HG03521 (cell line): Measurements from ENCODE around the gene GNAS.

Source experiments
- ATAC-seq: cut with Tn5 transposase; IDR thresholded peaks from one replicate; pipeline ENCODE4 v1.9.1; 2021; ENCODE audit warnings: mild to moderate bottlenecking, moderate library complexity; ENCODE audit not compliant: unreplicated experiment

GNAS gene

DNA sequence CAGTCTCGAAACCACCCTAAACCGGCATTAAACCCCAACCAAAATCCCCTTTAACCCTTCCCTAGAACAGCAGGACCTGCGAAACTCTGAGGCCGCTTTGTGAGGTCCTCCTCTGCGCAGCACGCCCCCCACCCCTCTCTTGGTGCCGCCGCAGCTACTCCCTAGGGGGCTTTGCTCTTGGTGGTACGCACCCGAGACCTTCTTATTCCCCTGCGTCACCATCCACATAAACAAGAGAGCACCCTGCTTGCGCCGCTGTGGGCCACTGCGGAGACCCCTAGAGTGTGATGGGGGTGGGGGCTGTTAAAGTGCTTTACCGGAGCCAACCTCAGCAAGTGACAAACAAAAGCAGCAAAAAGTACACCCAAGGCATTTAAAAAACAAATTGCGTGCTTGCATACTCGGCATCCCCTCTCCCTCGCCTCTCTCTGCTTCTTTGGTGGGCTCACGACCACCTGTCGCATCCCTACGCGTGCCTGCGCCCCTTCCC, 502 bp upstream of the GNAS start:
- no peak for ATAC-seq

DNA sequence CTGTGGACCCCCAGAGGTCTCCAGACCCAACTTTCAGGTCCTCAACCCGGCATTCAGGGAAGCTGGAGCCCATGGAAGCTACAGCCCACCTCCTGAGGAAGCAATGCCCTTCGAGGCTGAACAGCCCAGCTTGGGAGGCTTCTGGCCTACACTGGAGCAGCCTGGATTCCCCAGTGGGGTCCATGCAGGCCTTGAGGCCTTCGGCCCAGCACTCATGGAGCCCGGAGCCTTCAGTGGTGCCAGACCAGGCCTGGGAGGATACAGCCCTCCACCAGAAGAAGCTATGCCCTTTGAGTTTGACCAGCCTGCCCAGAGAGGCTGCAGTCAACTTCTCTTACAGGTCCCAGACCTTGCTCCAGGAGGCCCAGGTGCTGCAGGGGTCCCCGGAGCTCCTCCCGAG, 950 bp downstream of the GNAS start:
- ATAC-seq: no peak

DNA sequence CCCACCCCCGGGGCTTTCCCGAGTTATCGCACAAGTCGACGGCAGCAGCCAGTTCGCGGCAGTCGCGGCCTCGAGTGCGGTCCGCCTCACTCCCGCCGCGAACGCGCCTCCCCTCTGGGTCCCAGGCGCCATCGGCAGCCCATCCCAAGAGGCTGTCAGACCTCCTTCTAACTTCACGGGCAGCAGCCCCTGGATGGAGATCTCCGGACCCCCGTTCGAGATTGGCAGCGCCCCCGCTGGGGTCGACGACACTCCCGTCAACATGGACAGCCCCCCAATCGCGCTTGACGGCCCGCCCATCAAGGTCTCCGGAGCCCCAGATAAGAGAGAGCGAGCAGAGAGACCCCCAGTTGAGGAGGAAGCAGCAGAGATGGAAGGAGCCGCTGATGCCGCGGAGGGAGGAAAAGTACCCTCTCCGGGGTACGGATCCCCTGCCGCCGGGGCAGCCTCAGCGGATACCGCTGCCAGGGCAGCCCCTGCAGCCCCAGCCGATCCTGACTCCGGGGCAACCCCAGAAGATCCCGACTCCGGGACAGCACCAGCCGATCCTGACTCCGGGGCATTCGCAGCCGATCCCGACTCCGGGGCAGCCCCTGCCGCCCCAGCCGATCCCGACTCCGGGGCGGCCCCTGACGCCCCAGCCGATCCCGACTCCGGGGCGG, 1.6 kb downstream of the GNAS start:
- ATAC-seq: no peak

DNA sequence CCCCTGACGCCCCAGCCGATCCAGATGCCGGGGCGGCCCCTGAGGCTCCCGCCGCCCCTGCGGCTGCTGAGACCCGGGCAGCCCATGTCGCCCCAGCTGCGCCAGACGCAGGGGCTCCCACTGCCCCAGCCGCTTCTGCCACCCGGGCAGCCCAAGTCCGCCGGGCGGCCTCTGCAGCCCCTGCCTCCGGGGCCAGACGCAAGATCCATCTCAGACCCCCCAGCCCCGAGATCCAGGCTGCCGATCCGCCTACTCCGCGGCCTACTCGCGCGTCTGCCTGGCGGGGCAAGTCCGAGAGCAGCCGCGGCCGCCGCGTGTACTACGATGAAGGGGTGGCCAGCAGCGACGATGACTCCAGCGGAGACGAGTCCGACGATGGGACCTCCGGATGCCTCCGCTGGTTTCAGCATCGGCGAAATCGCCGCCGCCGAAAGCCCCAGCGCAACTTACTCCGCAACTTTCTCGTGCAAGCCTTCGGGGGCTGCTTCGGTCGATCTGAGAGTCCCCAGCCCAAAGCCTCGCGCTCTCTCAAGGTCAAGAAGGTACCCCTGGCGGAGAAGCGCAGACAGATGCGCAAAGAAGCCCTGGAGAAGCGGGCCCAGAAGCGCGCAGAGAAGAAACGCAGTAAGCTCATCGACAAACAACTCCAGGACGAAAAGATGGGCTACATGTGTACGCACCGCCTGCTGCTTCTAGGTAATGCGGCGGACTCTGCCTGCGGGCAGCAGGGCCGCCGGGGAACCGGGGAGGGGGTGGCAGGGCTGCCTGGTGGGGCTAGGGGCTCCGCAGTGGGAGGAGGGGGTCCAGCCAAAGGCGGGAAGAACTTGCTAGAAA, 2.3 kb downstream of the GNAS start:
- no peak for ATAC-seq

DNA sequence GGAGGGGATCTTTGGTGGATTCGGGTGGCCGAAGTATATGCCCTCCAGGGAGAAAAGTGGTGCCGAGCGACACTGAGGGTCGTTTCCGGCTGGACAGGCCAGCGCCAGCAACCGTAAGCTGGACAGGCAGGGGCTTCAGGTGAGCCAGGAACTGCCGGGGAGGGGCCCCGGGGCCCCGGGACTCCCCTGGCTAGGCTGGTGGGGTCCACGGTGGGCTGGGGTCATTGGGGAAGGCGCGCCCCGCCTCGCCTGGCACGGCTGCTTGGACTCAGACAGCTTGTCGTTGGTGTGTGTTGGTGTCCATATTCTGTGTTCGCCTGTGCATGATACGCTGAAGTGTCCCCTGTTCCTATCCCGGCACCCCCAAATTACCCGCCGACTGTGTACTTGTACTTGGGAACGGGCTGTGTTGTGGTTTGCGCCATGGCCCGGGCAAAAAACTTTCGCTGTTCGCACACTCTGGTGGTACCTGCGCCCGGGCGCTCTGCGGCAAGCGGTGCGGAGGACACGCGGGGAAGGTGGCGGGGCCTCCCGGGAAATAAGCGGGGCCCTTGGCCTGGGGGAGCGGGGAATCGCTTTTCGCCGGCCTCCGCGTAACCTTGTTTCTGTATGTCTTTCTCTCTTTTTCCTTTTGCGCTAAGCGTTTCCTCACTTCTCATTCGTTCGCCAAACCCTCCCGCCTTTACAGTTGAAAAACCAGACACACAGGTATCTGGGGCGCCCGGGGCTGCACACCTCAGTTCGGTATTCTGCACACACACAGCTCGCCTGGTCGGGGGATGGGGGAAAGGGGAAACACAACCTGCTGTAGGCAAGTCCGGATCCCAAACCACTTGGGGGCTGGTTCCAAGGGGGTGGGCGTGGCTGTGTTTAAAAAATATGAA, 3.2 kb downstream of the GNAS start:
- ATAC-seq: no peak

DNA sequence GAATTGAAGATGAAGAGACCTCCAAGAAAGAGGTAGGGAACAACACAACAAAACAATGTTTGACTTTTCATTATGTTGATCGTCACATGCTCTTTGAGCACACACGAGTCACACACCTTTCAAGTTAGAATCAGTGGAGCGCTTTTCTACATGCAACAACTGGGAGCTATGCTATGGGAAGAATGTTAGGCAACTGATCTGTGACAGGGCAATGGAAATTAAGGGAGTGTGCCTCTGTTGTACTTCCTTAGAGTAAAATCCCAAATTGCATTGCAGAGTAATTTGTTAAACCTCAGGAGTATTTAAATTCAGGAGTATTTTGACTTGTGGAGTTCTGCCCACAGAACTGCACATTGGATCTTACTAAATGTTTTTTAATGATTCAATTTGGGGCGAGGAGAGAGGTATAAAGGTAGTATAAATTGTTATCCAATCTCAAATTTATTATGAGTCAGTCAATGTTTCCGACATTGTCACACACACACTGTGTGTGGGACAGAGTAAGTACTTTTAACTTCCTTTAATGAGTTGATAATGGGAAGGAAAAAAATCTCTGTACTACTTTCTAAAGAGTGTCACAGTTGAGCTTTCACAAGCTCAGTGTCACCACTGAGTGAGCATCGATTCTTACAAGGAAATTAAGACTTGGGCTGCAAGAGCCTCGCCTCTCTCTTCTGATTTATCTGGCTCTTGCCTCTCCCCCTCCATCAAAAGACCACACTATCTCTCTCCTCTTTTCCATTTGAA, 10.7 kb downstream of the GNAS start:
- ATAC-seq: no peak

DNA sequence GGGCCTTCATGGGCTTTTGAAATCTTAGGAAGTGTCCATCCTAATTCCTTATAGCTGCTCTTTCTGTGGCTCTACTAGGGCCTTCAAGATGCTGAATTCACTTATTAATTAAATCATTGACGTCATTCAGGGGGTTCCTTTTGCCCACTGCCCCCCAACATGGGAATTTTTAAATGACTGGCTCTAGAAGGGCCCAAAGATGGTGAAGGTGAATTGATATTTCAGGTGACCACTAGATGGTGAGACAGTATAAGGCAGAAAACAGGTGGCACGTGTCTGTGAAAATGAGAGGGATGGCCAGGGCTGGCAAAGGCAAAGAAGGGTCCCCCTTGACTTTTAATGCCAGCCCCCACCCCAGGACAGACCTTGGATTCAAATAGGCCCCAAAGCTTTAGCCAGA, 11.8 kb downstream of the GNAS start:
- no peak for ATAC-seq

DNA sequence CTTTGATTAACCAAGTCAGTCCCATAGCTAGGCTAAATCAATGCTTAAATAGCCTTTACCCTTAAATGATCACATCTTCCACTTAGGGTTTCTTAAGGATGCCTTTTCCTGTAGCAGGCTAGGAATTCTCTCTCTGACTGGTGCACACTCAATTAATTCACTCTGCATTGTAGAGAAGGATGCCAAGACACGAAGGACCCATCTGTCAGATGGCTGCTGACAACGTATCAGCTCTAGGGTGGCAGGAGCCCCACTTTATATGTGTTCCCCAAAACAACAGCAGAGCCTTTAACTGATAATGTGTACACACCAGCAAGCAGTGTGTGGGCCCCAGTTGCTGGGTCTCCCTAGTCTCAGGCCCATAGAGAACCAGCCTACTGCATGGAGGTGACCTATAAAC, 13.3 kb downstream of the GNAS start:
- no peak for ATAC-seq

DNA sequence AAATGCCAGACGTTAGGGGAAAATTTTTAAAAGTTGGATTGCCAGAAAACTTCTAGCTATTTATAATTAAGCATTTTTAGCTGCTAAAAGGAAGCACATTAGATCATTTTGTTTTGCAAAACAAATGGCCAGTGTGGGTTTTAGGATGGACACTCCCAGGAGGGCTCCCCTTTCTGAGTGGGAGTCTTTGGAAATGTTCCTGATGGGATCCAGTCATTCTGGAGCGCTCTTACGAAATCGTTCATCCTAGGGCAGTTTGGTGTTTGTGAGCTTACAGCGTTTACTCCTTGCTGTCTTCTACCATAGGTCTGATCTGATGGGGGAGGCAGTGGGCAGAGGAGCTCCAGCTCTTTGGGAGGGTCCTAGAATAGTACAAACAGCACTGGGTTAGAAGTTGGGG, 14.7 kb downstream of the GNAS start:
- no peak for ATAC-seq

DNA sequence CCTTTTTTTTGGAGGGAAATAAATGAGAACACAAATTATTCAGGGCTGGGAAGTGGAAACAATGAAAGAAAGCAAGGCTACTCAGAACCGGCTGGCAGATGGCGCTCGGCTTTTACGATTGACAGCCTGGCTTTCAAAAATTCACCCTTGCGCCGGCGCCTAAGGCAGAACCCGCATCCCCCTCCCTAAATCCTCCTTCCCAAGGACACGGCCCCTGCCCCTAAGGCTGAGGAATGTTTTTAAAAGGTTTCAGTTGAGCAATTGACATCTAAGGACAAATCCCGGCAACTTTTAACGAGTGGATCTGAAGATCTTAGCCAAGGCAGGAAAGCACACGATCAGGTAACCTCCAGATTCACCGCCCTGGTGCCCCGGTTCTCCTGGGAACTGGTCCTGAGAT, 16.3 kb downstream of the GNAS start:
- no peak for ATAC-seq

DNA sequence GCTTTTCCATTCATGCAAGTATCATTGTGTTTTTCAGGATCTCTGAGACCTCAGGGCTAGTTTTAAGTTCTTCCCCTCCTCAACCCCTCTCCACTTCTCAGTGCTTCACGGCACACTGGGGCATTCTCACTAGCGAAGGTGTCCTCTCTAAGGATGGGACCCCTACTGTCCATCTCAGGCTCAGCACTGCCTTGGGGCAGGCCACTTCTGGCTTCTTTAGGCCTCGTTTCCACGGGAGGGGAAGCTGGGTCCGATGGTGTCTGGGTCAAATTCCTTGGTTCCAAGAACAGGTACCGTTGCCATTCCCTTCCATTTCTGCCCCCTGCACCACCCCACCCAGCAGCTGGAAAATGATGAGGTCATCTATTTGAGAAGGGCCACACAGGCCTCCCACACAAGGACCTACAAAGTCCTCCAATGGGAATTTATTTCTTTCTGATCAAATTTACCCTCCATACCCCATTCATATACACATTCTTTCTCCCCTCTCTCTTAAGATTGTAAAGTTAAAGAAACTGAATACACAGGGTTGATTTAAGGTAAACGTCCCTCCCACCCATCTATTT, 17.2 kb downstream of the GNAS start:
- no peak for ATAC-seq

DNA sequence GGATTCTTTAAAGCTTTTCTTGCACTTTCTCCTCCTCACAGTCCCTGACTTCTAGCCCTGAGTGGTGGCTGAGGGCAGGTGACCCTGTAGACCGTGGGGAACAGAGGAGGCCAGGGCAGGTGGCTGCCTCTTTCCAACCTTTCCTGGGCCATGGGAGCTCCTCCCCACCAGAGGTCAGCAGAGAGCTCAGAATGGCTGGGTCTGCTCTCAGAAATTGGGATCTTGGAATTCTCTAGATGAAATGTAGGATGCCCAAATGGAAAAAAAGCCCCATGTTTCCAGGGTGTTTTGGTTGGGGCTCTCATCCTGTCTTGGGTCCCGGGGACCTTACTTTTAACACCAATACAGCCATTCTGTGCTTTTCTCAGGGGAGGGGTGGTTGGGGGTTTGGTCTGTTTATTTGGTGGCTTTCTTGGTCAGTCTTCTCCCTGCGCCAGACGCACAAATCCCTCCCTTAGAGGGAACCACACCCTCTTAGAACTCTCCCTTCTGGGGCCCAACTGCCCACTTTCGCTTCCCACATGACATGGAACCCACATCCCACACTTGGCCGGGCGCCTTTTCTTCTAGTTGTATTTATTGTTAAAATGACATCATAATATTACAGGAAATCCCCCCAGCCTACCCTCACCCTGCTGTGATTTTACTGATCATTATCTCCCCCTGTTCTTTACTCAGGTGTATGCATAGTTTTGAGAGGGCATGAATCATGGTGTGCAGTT, 17.9 kb downstream of the GNAS start:
- ATAC-seq: no peak

DNA sequence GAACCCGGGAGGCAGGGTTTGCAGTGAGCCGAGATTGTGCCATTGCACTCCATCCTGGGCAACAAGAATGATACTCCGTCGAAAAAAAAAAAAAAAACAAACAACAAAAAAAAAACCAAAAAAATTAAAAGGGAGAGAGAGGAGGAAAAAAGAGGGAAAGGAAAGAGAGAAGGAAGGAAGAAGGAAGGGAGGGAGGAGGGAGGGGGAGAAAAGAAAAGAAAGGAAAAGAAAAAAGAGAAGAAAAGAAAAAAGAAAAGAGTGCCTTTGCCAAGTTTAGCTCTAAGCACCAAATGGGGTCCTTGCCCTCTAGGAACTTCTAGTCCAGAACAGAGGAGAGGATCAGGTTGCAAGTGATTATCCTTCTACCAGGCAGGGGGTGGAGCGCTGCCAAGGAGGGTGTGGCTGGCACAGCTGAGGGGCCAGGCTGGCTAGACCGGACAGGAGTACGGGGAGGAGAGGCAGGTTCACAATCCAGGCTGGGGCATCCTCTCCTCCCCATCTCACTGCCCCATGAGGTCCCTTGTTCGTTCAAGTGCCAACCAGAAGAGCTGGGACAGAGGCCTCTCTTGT, 19.1 kb downstream of the GNAS start:
- no peak for ATAC-seq

DNA sequence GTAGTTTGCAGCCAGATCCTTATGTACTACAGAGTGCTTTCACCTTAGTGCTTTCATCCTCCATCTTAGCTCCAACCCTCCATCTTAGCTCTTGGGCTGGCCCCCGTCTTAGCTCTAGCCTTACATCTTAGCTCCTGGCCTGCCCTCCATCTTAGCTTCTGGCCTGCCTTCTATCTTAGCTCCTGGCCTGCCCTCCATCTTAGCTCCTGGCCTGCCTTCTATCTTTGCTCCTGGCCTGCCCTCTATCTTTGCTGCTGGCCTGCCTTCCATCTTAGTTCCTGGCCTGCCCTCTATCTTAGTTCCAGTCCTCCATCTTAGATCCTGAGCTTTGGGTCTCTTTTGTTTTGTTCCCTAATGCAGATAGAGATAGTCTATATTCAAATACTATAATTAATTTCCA, 22.0 kb downstream of the GNAS start:
- ATAC-seq: no peak

DNA sequence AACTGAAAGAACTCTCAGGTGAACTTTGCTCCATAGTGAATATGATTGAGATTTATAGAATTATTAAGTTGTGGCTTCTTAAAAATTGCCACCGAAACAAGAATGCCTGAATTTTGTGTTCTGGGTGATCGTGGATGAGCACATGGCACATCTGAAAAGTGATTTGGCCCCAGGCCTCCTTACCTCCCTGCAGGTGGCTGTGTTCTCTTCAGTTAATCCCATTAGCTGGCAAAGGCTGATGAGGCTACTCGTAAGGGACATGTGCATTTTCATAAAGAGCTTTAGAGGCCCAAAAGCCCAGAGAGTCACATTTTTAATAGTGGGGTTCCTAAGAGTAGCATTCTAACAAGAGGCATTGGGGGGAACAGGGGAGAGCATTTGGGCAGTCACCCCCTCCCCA, 22.6 kb downstream of the GNAS start:
- ATAC-seq: no peak

DNA sequence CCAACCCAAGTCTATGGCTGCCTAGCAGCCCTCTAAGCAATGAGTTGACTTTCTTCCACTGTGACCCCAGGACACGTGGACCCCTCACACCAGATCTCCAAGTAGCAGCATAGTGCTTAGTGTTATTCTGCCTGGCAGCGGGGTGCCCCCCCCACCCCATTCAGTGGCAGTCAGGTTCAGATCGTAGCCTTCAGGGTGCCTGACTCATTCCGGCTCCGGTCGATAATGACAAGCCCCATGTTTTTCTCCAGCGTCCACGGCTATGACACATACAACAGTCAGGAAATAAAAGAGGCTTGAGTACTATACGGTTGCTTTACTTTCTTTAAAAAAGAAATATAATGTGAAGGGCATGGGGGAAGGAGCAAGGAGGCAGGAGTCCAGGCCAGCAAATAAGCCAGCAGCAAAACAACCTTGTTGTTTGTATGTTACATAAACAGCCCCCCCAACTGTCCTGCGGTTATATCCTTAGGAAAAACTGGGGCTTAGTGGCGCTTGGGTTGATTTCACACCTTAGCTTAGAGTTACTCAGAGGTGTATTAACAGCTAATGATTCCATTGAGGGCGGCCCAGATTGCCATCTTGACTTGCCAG, 23.1 kb downstream of the GNAS start:
- no peak for ATAC-seq

DNA sequence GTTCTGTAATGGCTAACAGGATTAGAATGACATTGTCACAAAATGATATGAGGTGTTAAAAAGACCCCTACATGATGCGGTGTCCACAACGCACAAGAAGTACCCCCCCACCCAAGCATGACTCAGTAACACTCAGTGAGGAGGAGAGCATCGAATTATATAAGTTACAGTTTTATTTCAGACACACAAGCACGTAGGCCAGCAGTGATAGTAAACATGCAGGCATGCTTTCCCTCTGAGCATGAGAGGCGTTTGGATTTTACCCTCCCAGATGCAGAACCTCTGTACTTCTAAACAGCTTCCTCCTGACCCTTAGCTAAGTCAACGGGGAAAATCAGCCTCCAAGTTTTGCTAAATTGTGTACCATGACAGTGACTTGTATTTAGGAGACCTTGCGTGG, 23.9 kb downstream of the GNAS start:
- ATAC-seq: no peak

DNA sequence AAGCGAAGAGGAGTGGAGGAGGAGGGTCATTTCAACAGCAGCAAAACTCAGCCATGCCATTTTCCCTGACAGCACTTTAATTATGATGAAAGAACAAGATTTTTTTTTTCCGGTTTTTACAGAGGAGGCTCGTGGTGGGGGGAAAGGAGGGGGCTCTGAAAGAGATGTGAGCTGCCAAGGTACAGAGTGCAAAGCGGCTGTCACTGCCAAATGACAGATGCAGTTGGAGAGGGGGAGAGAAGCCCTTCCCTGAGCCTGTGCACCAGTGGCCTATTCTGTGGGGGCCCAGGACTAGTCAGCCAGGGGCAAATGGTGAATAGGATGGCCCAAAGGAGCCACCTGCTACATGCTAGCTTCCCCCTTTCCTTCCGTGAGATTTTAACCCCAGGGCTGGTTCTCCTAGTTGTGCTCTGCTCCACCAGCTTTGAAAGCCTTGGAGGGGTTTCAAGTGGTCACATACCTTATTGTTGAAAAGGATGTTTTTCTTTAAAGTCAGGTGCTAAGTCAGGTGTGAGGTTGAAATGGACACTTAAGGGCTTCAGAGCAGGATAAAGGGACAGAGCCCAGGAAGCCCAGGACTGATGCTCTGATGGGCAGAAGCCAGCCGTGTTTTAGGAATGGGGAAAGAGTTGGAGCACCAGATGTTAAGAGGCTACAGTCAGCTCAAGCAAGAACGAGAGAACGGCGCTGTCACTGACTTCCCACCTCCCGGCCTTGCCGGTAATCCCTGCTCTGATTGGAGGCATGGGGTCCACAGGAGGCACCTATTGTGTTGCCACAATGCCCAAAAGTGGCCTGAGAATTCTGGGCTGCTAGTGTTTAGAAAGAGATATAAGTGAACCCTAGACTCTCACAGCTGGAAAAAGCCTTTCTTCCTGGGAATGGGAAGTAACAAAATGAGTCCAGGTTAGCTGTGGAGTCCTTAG, 24.8 kb downstream of the GNAS start:
- no peak for ATAC-seq
